Activated naive CD8-positive, alpha-beta T cell treated with anti-CD3 and anti-CD28 coated beads, Interleukin-2, amount 50 U/mL, for 24 hours (primary cell): Measurements from ENCODE around the gene PDE2A.

Experiments
- ATAC-seq: fragments of 150-1000 bp; cut with Tn5 transposase; one replicate; pipeline ENCODE4 v1.10.0; 2021
- DNase-seq: peaks from one replicate; pipeline ENCODE4 v3.0.0; 2021
- H3K27ac Mint-ChIP-seq: one replicate; pipeline ENCODE4 v1.8.0; 2021; ENCODE audit warnings: mild to moderate bottlenecking, mixed read lengths
- H3K27me3 Mint-ChIP-seq: one replicate; pipeline ENCODE4 v1.8.0; 2021; ENCODE audit warnings: mixed read lengths
- H3K36me3 Mint-ChIP-seq: one replicate; pipeline ENCODE4 v1.8.0; 2021; ENCODE audit warnings: low read depth, mixed read lengths
- H3K4me1 Mint-ChIP-seq: one replicate; pipeline ENCODE4 v1.8.0; 2021; ENCODE audit warnings: mixed read lengths
- H3K4me3 Mint-ChIP-seq: one replicate; pipeline ENCODE4 v1.8.0; 2021; ENCODE audit warnings: mild to moderate bottlenecking, moderate library complexity, mixed read lengths
- H3K9me3 Mint-ChIP-seq: one replicate; pipeline ENCODE4 v1.8.0; 2021; ENCODE audit warnings: mixed read lengths

Gene PDE2A

GRCh38 chr11:72682858-72683243, 8.6 kb upstream of the PDE2A start:
- peaks cover 37% of the 10 kb centered on the region for H3K4me1 Mint-ChIP-seq

GRCh38 chr11:72682238-72682857, 8.1 kb upstream of the PDE2A start:
- H3K36me3 Mint-ChIP-seq = no peaks in the 10 kb centered on the region
- ATAC-seq (no peak), DNase-seq (no peak)
- no peaks in the 10 kb centered on the region for H3K9me3 Mint-ChIP-seq
- H3K4me3 Mint-ChIP-seq = no peak overlapping the region
- peaks cover 34% of the 10 kb centered on the region for H3K4me1 Mint-ChIP-seq
- no peak overlapping the region for H3K27ac Mint-ChIP-seq
- H3K27me3 Mint-ChIP-seq = peaks cover 8% of the 10 kb centered on the region

More at GRCh38 chr11:72682858-72683243, 8.6 kb upstream of the PDE2A start:
- H3K4me3 Mint-ChIP-seq = no peak overlapping the region
- H3K36me3 Mint-ChIP-seq = no peaks in the 10 kb centered on the region
- H3K9me3 Mint-ChIP-seq = no peaks in the 10 kb centered on the region
- H3K27me3 Mint-ChIP-seq = peaks cover 4% of the 10 kb centered on the region
- no peak for DNase-seq
- no peak for ATAC-seq
- no peak overlapping the region for H3K27ac Mint-ChIP-seq

GRCh38 chr11:72681226-72682153, 7.3 kb upstream of the PDE2A start:
- no peak overlapping the region for H3K27ac Mint-ChIP-seq
- H3K36me3 Mint-ChIP-seq = no peaks in the 10 kb centered on the region
- peaks cover 30% of the 10 kb centered on the region for H3K4me1 Mint-ChIP-seq
- H3K27me3 Mint-ChIP-seq = peaks cover 14% of the 10 kb centered on the region
- ATAC-seq (no peak), DNase-seq (no peak)
- no peak overlapping the region for H3K4me3 Mint-ChIP-seq
- H3K9me3 Mint-ChIP-seq = no peaks in the 10 kb centered on the region

GRCh38 chr11:72680624-72681158, 6.5 kb upstream of the PDE2A start:
- Mint-ChIP-seq H3K36me3 (no peaks in the 10 kb centered on the region), H3K27ac (no peak overlapping the region), H3K9me3 (no peaks in the 10 kb centered on the region), H3K4me1 (peaks cover 22% of the 10 kb centered on the region), H3K4me3 (no peak overlapping the region), H3K27me3 (peaks cover 20% of the 10 kb centered on the region)
- DNase-seq = no peak
- ATAC-seq = no peak

- no peak for DNase-seq
- peaks cover 16% of the 10 kb centered on the region for H3K4me1 Mint-ChIP-seq
- no peaks in the 10 kb centered on the region for H3K9me3 Mint-ChIP-seq
- H3K27me3 Mint-ChIP-seq = peaks cover 29% of the 10 kb centered on the region
- ATAC-seq = no peak
- no peak overlapping the region for H3K4me3 Mint-ChIP-seq
- H3K27ac Mint-ChIP-seq = no peak overlapping the region
- no peaks in the 10 kb centered on the region for H3K36me3 Mint-ChIP-seq
These were observed 5.6 kb upstream of the PDE2A start for GRCh38 chr11:72679869-72680268.

GRCh38 chr11:72678524-72678923, 4.3 kb upstream of the PDE2A start:
- H3K36me3 Mint-ChIP-seq = no peaks in the 10 kb centered on the region
- H3K4me3 Mint-ChIP-seq = no peak overlapping the region
- H3K9me3 Mint-ChIP-seq = no peaks in the 10 kb centered on the region
- H3K27me3 Mint-ChIP-seq = peaks cover 42% of the 10 kb centered on the region
- H3K4me1 Mint-ChIP-seq = peaks cover 8% of the 10 kb centered on the region
- H3K27ac Mint-ChIP-seq = no peak overlapping the region
- ATAC-seq (no peak), DNase-seq (no peak)

- DNase-seq (peak; percentile 76), ATAC-seq (peak; percentile 71)
- no peak overlapping the region for H3K27ac Mint-ChIP-seq
- H3K27me3 Mint-ChIP-seq = peaks cover 57% of the 10 kb centered on the region
- no peaks in the 10 kb centered on the region for H3K36me3 Mint-ChIP-seq
- no peak overlapping the region for H3K4me3 Mint-ChIP-seq
- H3K4me1 Mint-ChIP-seq = peaks cover 8% of the 10 kb centered on the region
- H3K9me3 Mint-ChIP-seq = no peaks in the 10 kb centered on the region
These were observed 2.7 kb upstream of the PDE2A start for GRCh38 chr11:72676861-72677341.

- no peaks in the 10 kb centered on the region for H3K36me3 Mint-ChIP-seq
- H3K27ac Mint-ChIP-seq = no peak overlapping the region
- peaks cover 6% of the 10 kb centered on the region for H3K4me1 Mint-ChIP-seq
- ATAC-seq = no peak
- no peaks in the 10 kb centered on the region for H3K9me3 Mint-ChIP-seq
- H3K4me3 Mint-ChIP-seq = no peak overlapping the region
- peaks cover 72% of the 10 kb centered on the region for H3K27me3 Mint-ChIP-seq
- DNase-seq = no peak
These were observed 999 bp upstream of the PDE2A start for GRCh38 chr11:72675221-72675620.

GRCh38 chr11:72673284-72673942, 809 bp downstream of the PDE2A start:
- Mint-ChIP-seq H3K9me3 (no peaks in the 10 kb centered on the region), H3K27me3 (peaks cover 80% of the 10 kb centered on the region), H3K27ac (no peak overlapping the region), H3K36me3 (no peaks in the 10 kb centered on the region), H3K4me3 (no peak overlapping the region), H3K4me1 (peaks cover 16% of the 10 kb centered on the region)
- DNase-seq (no peak), ATAC-seq (no peak)

GRCh38 chr11:72672597-72673238, 1.5 kb downstream of the PDE2A start:
- ATAC-seq (no peak), DNase-seq (no peak)
- H3K27me3 Mint-ChIP-seq = peaks cover 76% of the 10 kb centered on the region
- peaks cover 15% of the 10 kb centered on the region for H3K4me1 Mint-ChIP-seq
- no peaks in the 10 kb centered on the region for H3K36me3 Mint-ChIP-seq
- H3K4me3 Mint-ChIP-seq = no peak overlapping the region
- H3K27ac Mint-ChIP-seq = no peak overlapping the region
- no peaks in the 10 kb centered on the region for H3K9me3 Mint-ChIP-seq

- Mint-ChIP-seq H3K4me3 (no peak overlapping the region), H3K27me3 (peaks cover 78% of the 10 kb centered on the region), H3K36me3 (peaks cover 2% of the 10 kb centered on the region), H3K4me1 (peaks cover 13% of the 10 kb centered on the region), H3K27ac (no peak overlapping the region), H3K9me3 (peaks cover 7% of the 10 kb centered on the region)
- ATAC-seq = no peak
- no peak for DNase-seq
These were observed 2.8 kb downstream of the PDE2A start for GRCh38 chr11:72671152-72672099.

- H3K4me3 Mint-ChIP-seq = no peak overlapping the region
- no peak for ATAC-seq
These were observed 4.2 kb downstream of the PDE2A start for GRCh38 chr11:72670041-72670440.

GRCh38 chr11:72669527-72669926, 4.7 kb downstream of the PDE2A start:
- Mint-ChIP-seq H3K9me3 (peaks cover 7% of the 10 kb centered on the region), H3K27me3 (peaks cover 71% of the 10 kb centered on the region), H3K27ac (no peak overlapping the region), H3K4me1 (peaks cover 13% of the 10 kb centered on the region), H3K36me3 (peaks cover 2% of the 10 kb centered on the region), H3K4me3 (no peak overlapping the region)
- ATAC-seq (no peak), DNase-seq (no peak)

More at GRCh38 chr11:72670041-72670440, 4.2 kb downstream of the PDE2A start:
- Mint-ChIP-seq H3K36me3 (peaks cover 2% of the 10 kb centered on the region), H3K4me1 (peaks cover 13% of the 10 kb centered on the region), H3K27me3 (peaks cover 75% of the 10 kb centered on the region), H3K27ac (no peak overlapping the region), H3K9me3 (peaks cover 7% of the 10 kb centered on the region)
- DNase-seq = no peak
